NCI-H1436 treated with DMSO at 0.1 percent for 48 hours (cell line): Measurements from ENCODE around the gene PKNOX2.

Experiments
- DNase-seq: peaks from one replicate; lab custom pipeline; 2025; lab: John Stamatoyannopoulos, UW

PKNOX2 gene

GRCh38 chr11:125235071-125235471, 70.5 kb downstream of the PKNOX2 start:
- no peak for DNase-seq

GRCh38 chr11:125236072-125236825, 71.7 kb downstream of the PKNOX2 start:
- no peak for DNase-seq

- no peak for DNase-seq
Measured at GRCh38 chr11:125239585-125240560, 75.3 kb downstream of the PKNOX2 start.

- no peak for DNase-seq
Measured at GRCh38 chr11:125241104-125241503, 76.6 kb downstream of the PKNOX2 start.

GRCh38 chr11:125242141-125242775, 77.7 kb downstream of the PKNOX2 start:
- no peak for DNase-seq

- DNase-seq, result no peak
Measured at GRCh38 chr11:125244166-125244565, 79.6 kb downstream of the PKNOX2 start.

GRCh38 chr11:125245299-125245698, 80.7 kb downstream of the PKNOX2 start:
- no peak for DNase-seq

GRCh38 chr11:125247431-125247830, 82.9 kb downstream of the PKNOX2 start:
- DNase-seq, result no peak

- DNase-seq, result no peak
Measured at GRCh38 chr11:125250318-125251213, 86.0 kb downstream of the PKNOX2 start.

- no peak for DNase-seq
Measured at GRCh38 chr11:125251214-125251545, 86.6 kb downstream of the PKNOX2 start.

- DNase-seq, result no peak
Measured at GRCh38 chr11:125251956-125252355, 87.4 kb downstream of the PKNOX2 start.

GRCh38 chr11:125253289-125253688, 88.7 kb downstream of the PKNOX2 start:
- DNase-seq, result no peak

- no peak for DNase-seq
Measured at GRCh38 chr11:125253795-125254525, 89.4 kb downstream of the PKNOX2 start.

- no peak for DNase-seq
Measured at GRCh38 chr11:125256541-125257189, 92.1 kb downstream of the PKNOX2 start.

GRCh38 chr11:125257190-125257579, 92.6 kb downstream of the PKNOX2 start:
- DNase-seq, result no peak

GRCh38 chr11:125257751-125258150, 93.2 kb downstream of the PKNOX2 start:
- DNase-seq, result no peak

GRCh38 chr11:125258291-125259032, 93.9 kb downstream of the PKNOX2 start:
- DNase-seq, result no peak

- no peak for DNase-seq
Measured at GRCh38 chr11:125261588-125261987, 97.0 kb downstream of the PKNOX2 start.

GRCh38 chr11:125262194-125262829, 97.8 kb downstream of the PKNOX2 start:
- DNase-seq, result no peak
